Measurements from ENCODE around the gene IFNLR1.

IFNLR1 gene

GRCh38 chr1:24186993-24187790 is at the start of gene IFNLR1:
TSS of gene IFNLR1 (minus strand) at chr1:24187289. CDS start at chr1:24187248, 41 bp downstream.
- H3K9me3 ChIP-seq (ENCODE audit: control insufficient read depth, insufficient read depth, low read length) = no peaks in the 10 kb centered on the region
- no peaks in the 10 kb centered on the region for H3K36me3 ChIP-seq (ENCODE audit: insufficient read depth, low read length)
- peaks cover 5% of the 10 kb centered on the region; the same call in 1 of the 2 replicates for H3K4me1 ChIP-seq (ENCODE audit: insufficient read depth, low read length)
- H3K9ac ChIP-seq (ENCODE audit: low read depth, low read length) = peak within 1 kb of the TSS; percentile 89

- Histone ChIP-seq H3K4me1 (ENCODE audit: insufficient read depth, low read length) (peaks cover 14% of the 10 kb centered on the region), H3K9me3 (ENCODE audit: control insufficient read depth, insufficient read depth, low read length) (no peaks in the 10 kb centered on the region), H3K9ac (ENCODE audit: low read depth, low read length) (peak overlapping the region; percentile 8; the same call in 1 of the 2 replicates), H3K36me3 (ENCODE audit: insufficient read depth, low read length) (no peaks in the 10 kb centered on the region)
Measured at GRCh38 chr1:24235921-24236788, 49.1 kb upstream of the IFNLR1 start.

GRCh38 chr1:24233684-24234600 is 46.9 kb upstream of the IFNLR1 start:
- H3K9ac ChIP-seq (ENCODE audit: low read depth, low read length) = no peak overlapping the region
- H3K4me1 ChIP-seq (ENCODE audit: insufficient read depth, low read length) = peaks cover 14% of the 10 kb centered on the region
- H3K36me3 ChIP-seq (ENCODE audit: insufficient read depth, low read length) = no peaks in the 10 kb centered on the region
- no peaks in the 10 kb centered on the region for H3K9me3 ChIP-seq (ENCODE audit: control insufficient read depth, insufficient read depth, low read length)

DNA sequence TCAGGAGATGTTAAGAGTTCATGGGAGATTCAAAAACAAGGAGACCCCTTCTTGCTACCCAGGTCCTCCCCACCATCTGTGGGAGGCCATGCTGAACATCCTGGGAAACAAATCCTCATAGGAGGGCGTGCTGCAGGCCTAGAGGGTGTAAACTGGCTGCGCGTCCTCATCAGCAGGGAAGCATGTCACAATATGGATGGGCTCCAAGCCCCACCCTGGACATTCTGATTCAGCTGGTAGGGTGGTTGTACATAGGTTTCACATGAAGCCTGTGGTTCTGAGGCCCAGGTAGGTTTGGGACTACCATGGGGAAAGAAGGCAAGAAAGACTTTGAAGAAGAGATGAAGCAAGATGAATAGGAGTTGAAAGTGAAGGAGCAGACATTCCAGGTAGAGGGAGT is 44.6 kb upstream of the IFNLR1 start:
- H3K9me3 ChIP-seq (ENCODE audit: control insufficient read depth, insufficient read depth, low read length) = no peaks in the 10 kb centered on the region
- H3K36me3 ChIP-seq (ENCODE audit: insufficient read depth, low read length) = no peaks in the 10 kb centered on the region
- H3K9ac ChIP-seq (ENCODE audit: low read depth, low read length) = no peak overlapping the region
- H3K4me1 ChIP-seq (ENCODE audit: insufficient read depth, low read length) = peaks cover 11% of the 10 kb centered on the region

GRCh38 chr1:24228311-24228710 is 41.2 kb upstream of the IFNLR1 start:
- no peaks in the 10 kb centered on the region for H3K4me1 ChIP-seq (ENCODE audit: insufficient read depth, low read length)
- H3K36me3 ChIP-seq (ENCODE audit: insufficient read depth, low read length) = no peaks in the 10 kb centered on the region
- no peak overlapping the region for H3K9ac ChIP-seq (ENCODE audit: low read depth, low read length)
- H3K9me3 ChIP-seq (ENCODE audit: control insufficient read depth, insufficient read depth, low read length) = no peaks in the 10 kb centered on the region

DNA sequence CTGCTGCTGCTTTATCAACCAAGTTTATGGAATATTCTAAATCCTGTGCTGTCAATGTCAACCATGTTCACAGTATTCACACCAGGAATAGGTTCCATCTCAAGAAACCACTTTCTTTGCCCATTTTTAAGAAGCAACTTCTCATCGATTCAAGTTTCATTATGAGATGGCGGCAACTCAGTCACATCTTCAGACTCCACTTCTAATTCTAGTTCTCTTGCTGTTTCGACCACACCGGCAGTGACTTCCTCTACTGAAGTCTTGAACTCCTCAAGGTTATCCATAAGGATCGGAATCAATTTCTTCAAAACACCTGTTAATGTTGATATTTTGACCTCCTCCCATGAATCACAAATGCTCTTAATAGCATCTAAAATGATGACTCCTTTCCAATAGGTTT is 39.7 kb upstream of the IFNLR1 start:
- no peaks in the 10 kb centered on the region for H3K4me1 ChIP-seq (ENCODE audit: insufficient read depth, low read length)
- no peaks in the 10 kb centered on the region for H3K36me3 ChIP-seq (ENCODE audit: insufficient read depth, low read length)
- H3K9ac ChIP-seq (ENCODE audit: low read depth, low read length) = no peak overlapping the region
- no peaks in the 10 kb centered on the region for H3K9me3 ChIP-seq (ENCODE audit: control insufficient read depth, insufficient read depth, low read length)

GRCh38 chr1:24224761-24225160 is 37.7 kb upstream of the IFNLR1 start:
- Histone ChIP-seq H3K36me3 (ENCODE audit: insufficient read depth, low read length) (no peaks in the 10 kb centered on the region), H3K9me3 (ENCODE audit: control insufficient read depth, insufficient read depth, low read length) (no peaks in the 10 kb centered on the region), H3K4me1 (ENCODE audit: insufficient read depth, low read length) (no peaks in the 10 kb centered on the region), H3K9ac (ENCODE audit: low read depth, low read length) (no peak overlapping the region)

GRCh38 chr1:24224086-24224485 is 37.0 kb upstream of the IFNLR1 start:
- no peaks in the 10 kb centered on the region for H3K4me1 ChIP-seq (ENCODE audit: insufficient read depth, low read length)
- no peaks in the 10 kb centered on the region for H3K36me3 ChIP-seq (ENCODE audit: insufficient read depth, low read length)
- no peak overlapping the region for H3K9ac ChIP-seq (ENCODE audit: low read depth, low read length)
- no peaks in the 10 kb centered on the region for H3K9me3 ChIP-seq (ENCODE audit: control insufficient read depth, insufficient read depth, low read length)

DNA sequence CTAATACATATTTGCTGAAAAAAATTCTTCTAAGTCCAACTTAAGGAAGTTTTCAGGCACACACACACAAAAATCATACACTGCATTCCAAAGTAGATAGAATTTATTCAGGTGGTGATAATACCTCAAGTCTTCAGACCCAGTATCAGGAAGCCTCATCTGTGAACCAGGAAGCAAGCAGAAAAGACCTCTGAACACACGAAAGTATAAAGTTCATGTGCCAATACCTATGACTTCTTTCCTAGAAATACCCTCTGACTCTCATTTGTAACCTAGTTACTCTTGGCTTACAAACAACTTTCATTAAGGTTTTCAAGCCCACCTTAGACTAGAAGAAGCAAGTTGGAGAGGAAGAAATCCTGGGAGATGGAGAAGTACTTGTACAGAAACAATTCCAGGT is 35.7 kb upstream of the IFNLR1 start:
- no peaks in the 10 kb centered on the region for H3K9me3 ChIP-seq (ENCODE audit: control insufficient read depth, insufficient read depth, low read length)
- no peak overlapping the region for H3K9ac ChIP-seq (ENCODE audit: low read depth, low read length)
- no peaks in the 10 kb centered on the region for H3K36me3 ChIP-seq (ENCODE audit: insufficient read depth, low read length)
- H3K4me1 ChIP-seq (ENCODE audit: insufficient read depth, low read length) = no peaks in the 10 kb centered on the region

DNA sequence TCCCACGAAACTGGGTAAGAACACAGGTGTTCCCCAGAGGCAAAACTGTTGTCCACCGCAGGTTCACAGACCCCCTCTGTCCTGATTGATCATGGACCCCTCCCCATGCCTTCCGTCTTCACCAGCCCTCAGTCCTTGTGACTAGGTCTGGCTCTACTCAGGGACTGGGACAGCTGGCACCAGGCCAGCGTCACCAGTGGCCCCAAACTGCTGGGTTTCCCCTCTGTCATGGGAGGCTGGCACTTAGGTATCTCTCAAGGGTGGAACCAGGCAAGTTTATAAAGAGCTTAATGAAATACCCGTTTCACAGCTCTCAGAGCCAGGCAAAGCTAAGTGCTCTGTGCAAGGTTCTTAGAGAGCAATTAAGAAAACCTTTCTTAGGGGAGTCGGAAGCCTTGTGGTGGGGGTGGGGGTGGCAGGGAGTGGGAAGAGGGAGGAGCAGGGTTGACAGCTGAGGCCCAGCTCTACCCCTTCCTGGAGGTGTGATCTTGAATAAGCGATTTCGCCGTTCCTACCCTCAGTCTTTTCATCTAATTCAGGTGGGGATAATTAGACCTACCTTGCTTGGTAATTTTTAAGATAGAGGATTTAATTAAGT is 35.0 kb upstream of the IFNLR1 start:
- H3K4me1 ChIP-seq (ENCODE audit: insufficient read depth, low read length) = no peaks in the 10 kb centered on the region
- H3K9ac ChIP-seq (ENCODE audit: low read depth, low read length) = no peak overlapping the region
- H3K9me3 ChIP-seq (ENCODE audit: control insufficient read depth, insufficient read depth, low read length) = no peaks in the 10 kb centered on the region
- H3K36me3 ChIP-seq (ENCODE audit: insufficient read depth, low read length) = no peaks in the 10 kb centered on the region

GRCh38 chr1:24221246-24221645 is 34.2 kb upstream of the IFNLR1 start:
- H3K4me1 ChIP-seq (ENCODE audit: insufficient read depth, low read length) = no peaks in the 10 kb centered on the region
- H3K9ac ChIP-seq (ENCODE audit: low read depth, low read length) = no peak overlapping the region
- no peaks in the 10 kb centered on the region for H3K9me3 ChIP-seq (ENCODE audit: control insufficient read depth, insufficient read depth, low read length)
- H3K36me3 ChIP-seq (ENCODE audit: insufficient read depth, low read length) = no peaks in the 10 kb centered on the region

GRCh38 chr1:24216276-24217074 is 29.4 kb upstream of the IFNLR1 start:
- H3K36me3 ChIP-seq (ENCODE audit: insufficient read depth, low read length) = no peaks in the 10 kb centered on the region
- no peak overlapping the region for H3K9ac ChIP-seq (ENCODE audit: low read depth, low read length)
- no peaks in the 10 kb centered on the region for H3K9me3 ChIP-seq (ENCODE audit: control insufficient read depth, insufficient read depth, low read length)

DNA sequence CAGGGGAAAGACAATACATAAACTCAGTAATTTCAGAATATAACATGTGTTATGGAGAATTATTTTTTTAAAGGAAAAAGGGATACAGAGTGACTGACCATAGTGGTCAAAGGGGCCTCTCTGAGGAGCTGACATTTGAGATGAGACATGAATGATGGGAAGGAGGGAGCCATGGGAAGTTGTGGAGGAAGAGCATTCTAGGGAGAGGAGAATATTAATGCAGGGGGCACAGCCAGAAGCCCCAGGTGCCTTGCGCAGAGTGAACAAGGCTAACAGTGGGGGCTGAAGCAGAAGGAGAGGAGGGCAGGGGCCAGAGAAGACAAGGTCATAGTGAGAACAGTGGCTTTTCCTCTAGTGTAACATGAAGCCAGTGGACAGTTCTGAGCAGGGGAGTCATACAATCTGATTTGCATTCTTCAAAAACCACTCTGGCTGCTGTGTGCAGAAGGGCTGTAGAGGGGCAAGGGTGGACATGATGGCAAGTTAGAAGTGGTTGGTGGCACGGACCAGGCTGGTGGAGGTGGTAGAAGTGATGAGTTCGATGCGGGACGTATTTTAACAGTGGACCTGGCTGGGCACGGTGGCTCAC is 28.2 kb upstream of the IFNLR1 start:
- Histone ChIP-seq H3K9me3 (ENCODE audit: control insufficient read depth, insufficient read depth, low read length) (no peaks in the 10 kb centered on the region), H3K36me3 (ENCODE audit: insufficient read depth, low read length) (no peaks in the 10 kb centered on the region), H3K4me1 (ENCODE audit: insufficient read depth, low read length) (no peaks in the 10 kb centered on the region), H3K9ac (ENCODE audit: low read depth, low read length) (no peak overlapping the region)

More at GRCh38 chr1:24216276-24217074, 29.4 kb upstream of the IFNLR1 start:
- no peaks in the 10 kb centered on the region for H3K4me1 ChIP-seq (ENCODE audit: insufficient read depth, low read length)
